Measurements from ENCODE around the gene ANKRD55. TPM values are rescaled to one million over a fixed set of nuclear protein-coding genes. Genes with fewer than 3 reads are reported as not detected.

ANKRD55 gene
- total and polyA plus RNA-seq, 9 donors, result 0.05 to 0.25 (median 0.23) TPM; not detected in 6

- no peak for DNase-seq
- H3K27me3 ChIP-seq, result no peaks in the 10 kb centered on the region
- intact Hi-C loops (cut with DNase I), result no loop called here
- H3K36me3 ChIP-seq, result no peaks in the 10 kb centered on the region
- no peak overlapping the region for H3K4me3 ChIP-seq
- no peak overlapping the region for H3K27ac ChIP-seq
- H3K9me3 ChIP-seq, result no peaks in the 10 kb centered on the region
- H3K4me1 ChIP-seq (ENCODE audit: insufficient read depth), result no peaks in the 10 kb centered on the region
- TF ChIP-seq CTCF (IDR thresholded peaks at IDR 0.05) (no peak), EP300 (IDR thresholded peaks at IDR 0.05) (no peak), POLR2A (IDR thresholded peaks at IDR 0.05) (no peak)
These were observed 23.9 kb upstream of the ANKRD55 start for GRCh38 chr5:56257010-56257409.

DNA sequence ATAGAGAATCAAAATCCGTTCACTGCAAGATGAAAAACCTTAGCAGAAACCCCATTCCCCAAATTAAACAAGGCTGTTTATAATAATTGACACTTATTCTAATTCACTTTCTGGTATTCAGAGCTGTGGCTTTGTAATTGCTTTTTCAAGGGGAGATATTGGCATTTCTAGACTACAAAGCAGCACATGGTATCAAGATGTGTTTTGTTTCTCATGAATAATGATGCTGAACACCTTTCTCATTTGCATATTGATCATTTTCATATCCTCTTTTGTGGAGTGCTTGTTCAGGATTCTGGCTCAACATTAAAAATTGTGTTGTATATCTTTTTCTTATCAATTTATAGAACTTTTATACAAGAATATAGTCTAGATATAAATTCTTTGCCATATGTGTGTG, 22.4 kb upstream of the ANKRD55 start:
- H3K36me3 ChIP-seq, result no peaks in the 10 kb centered on the region
- DNase-seq, result no peak
- TF ChIP-seq EP300 (IDR thresholded peaks at IDR 0.05) (no peak), POLR2A (IDR thresholded peaks at IDR 0.05) (no peak), CTCF (IDR thresholded peaks at IDR 0.05) (no peak)
- H3K27ac ChIP-seq, result no peak overlapping the region
- H3K27me3 ChIP-seq, result no peaks in the 10 kb centered on the region
- no peaks in the 10 kb centered on the region for H3K4me1 ChIP-seq (ENCODE audit: insufficient read depth)
- intact Hi-C loops (cut with DNase I), result no loop called here
- 76 to 85% (median 80%) methylated on average over 1 of the region's 1 CpG for WGBS, 3 donors
- H3K9me3 ChIP-seq, result no peaks in the 10 kb centered on the region
- H3K4me3 ChIP-seq, result no peak overlapping the region

DNA sequence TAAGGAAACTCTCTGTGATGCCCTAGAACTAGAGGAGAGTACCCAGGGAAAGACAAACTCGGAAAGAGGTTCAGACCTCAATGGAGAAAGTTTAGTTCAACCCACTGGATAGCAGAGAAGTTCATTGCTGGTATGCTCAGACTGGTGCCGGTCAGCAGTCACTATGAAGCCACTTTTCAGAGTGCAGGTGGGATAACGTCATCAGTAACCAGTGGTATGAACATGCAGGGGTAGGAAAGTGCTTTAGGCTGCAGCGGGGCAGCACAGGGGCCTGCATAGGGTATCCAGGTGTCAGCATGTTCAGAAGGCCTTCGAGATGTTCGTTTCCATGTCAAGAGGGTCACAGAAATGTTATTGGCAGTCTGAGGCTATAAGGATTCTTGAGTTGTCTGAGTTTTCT, 20.8 kb upstream of the ANKRD55 start:
- 92 to 95% (median 93%) methylated on average over 6 of the region's 6 CpGs for WGBS, 3 donors
- intact Hi-C loops (cut with DNase I), result no loop called here
- H3K36me3 ChIP-seq, result no peaks in the 10 kb centered on the region
- no peak overlapping the region for H3K27ac ChIP-seq
- no peaks in the 10 kb centered on the region for H3K9me3 ChIP-seq
- no peaks in the 10 kb centered on the region for H3K27me3 ChIP-seq
- no peak for TF ChIP-seq POLR2A (IDR thresholded peaks at IDR 0.05)
- TF ChIP-seq CTCF (IDR thresholded peaks at IDR 0.05), result no peak
- no peak for TF ChIP-seq EP300 (IDR thresholded peaks at IDR 0.05)
- no peak for DNase-seq
- H3K4me1 ChIP-seq (ENCODE audit: insufficient read depth), result no peaks in the 10 kb centered on the region
- H3K4me3 ChIP-seq, result no peak overlapping the region

- Histone ChIP-seq H3K9me3 (no peaks in the 10 kb centered on the region), H3K4me3 (no peak overlapping the region), H3K36me3 (no peaks in the 10 kb centered on the region), H3K4me1 (ENCODE audit: insufficient read depth) (no peaks in the 10 kb centered on the region), H3K27me3 (no peaks in the 10 kb centered on the region), H3K27ac (no peak overlapping the region)
- no peak for DNase-seq
- 64 to 67% (median 66%) methylated on average over 2 of the region's 2 CpGs for WGBS, 3 donors
- TF ChIP-seq CTCF (IDR thresholded peaks at IDR 0.05) (no peak), EP300 (IDR thresholded peaks at IDR 0.05) (no peak), POLR2A (IDR thresholded peaks at IDR 0.05) (no peak)
- intact Hi-C loops (cut with DNase I), result no loop called here
These were observed 20.0 kb upstream of the ANKRD55 start for GRCh38 chr5:56253126-56253525.
